Thoracic aorta (tissue), 2 donors: ENCODE results near the gene NCKAP1. TPM values are rescaled to one million over a fixed set of nuclear protein-coding genes. Genes with fewer than 3 reads are reported as not detected.
A peak's percentile ranks its signal among the peaks of the same experiment; 100 is the strongest.

Source experiments
- ATAC-seq: fragments of 150-250 bp; one replicate; pipeline ENCODE4 v1.8.0; 2017; ENCODE audit warnings: low read depth; ENCODE audit not compliant: insufficient number of reproducible peaks, low FRiP score
- DNase-seq: peaks from one replicate; pipeline ENCODE4 v3.0.0-alpha.2; 2020; ENCODE audit warnings: low spot score
- H3K27ac ChIP-seq, 2 donors: fragments of 200-600 bp; sonication (generic); 1 replicate in 1 of 2; 2 replicates in 1 of 2; pipeline ENCODE4 v1.5.1; 2016; ENCODE audit warnings: mild to moderate bottlenecking in 2 of 2, moderate library complexity in 2 of 2
- H3K27me3 ChIP-seq: fragments of 200-600 bp; sonication (generic); replicated peaks from 2 replicates; pipeline ENCODE4 v1.6.0; 2016; ENCODE audit warnings: mild to moderate bottlenecking; ENCODE audit not compliant: insufficient read depth
- H3K36me3 ChIP-seq: fragments of 200-600 bp; sonication (generic); one replicate; pipeline ENCODE4 v1.5.1; 2016
- H3K4me1 ChIP-seq, 2 donors: fragments of 200-600 bp; sonication (generic); 1 replicate in 1 of 2; 2 replicates in 1 of 2; pipeline versions ENCODE4 v1.5.1 to v1.6.0; 2016; ENCODE audit warnings: low read depth in 2 of 2, mild to moderate bottlenecking in 1 of 2; ENCODE audit not compliant: control insufficient read depth in 1 of 2
- H3K4me3 ChIP-seq: fragments of 200-600 bp; sonication (generic); 2 replicates; pipeline ENCODE4 v1.5.1; 2016; ENCODE audit warnings: mild to moderate bottlenecking
- H3K9me3 ChIP-seq: fragments of 200-600 bp; sonication (generic); 2 replicates; pipeline ENCODE4 v1.5.1; 2016
- total RNA-seq, 2 donors: library from RNA; depleted of rRNA; stranded (reverse); fragments of >200 nt; gene quantifications; one replicate each; pipeline versions ENCODE4 v1.1.0 to v1.2.3, GENCODE V29; 2016
- TF ChIP-seq, protein P1 (sequence below): fragments of 200-600 bp; sonication (generic); IDR thresholded peaks from one replicate; pipeline ENCODE4 v1.5.1; 2019; ENCODE audit warnings: antibody characterized with exemption

Gene NCKAP1
- total RNA-seq, 2 donors from 2014 or later, result 116 to 159 TPM

- Histone ChIP-seq H3K9me3 (no peaks in the 10 kb centered on the region), H3K4me3 (no peak overlapping the region), H3K27ac (peak overlapping the region; percentile 49 to 56), H3K4me1 (peaks cover 12 to 46% of the 10 kb centered on the region in 2 donors), H3K27me3 (no peaks in the 10 kb centered on the region), H3K36me3 (no peaks in the 10 kb centered on the region)
- no peak for ATAC-seq
- TF ChIP-seq, protein P1, sequence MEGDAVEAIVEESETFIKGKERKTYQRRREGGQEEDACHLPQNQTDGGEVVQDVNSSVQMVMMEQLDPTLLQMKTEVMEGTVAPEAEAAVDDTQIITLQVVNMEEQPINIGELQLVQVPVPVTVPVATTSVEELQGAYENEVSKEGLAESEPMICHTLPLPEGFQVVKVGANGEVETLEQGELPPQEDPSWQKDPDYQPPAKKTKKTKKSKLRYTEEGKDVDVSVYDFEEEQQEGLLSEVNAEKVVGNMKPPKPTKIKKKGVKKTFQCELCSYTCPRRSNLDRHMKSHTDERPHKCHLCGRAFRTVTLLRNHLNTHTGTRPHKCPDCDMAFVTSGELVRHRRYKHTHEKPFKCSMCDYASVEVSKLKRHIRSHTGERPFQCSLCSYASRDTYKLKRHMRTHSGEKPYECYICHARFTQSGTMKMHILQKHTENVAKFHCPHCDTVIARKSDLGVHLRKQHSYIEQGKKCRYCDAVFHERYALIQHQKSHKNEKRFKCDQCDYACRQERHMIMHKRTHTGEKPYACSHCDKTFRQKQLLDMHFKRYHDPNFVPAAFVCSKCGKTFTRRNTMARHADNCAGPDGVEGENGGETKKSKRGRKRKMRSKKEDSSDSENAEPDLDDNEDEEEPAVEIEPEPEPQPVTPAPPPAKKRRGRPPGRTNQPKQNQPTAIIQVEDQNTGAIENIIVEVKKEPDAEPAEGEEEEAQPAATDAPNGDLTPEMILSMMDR, result no peak
- DNase-seq, result no peak
Observed at GRCh38 chr2:182950546-182950945, 87.7 kb downstream of the NCKAP1 start.

- no peaks in the 10 kb centered on the region for H3K9me3 ChIP-seq
- TF ChIP-seq, protein P1, result no peak
- DNase-seq (no peak), ATAC-seq (no peak)
- H3K27ac ChIP-seq, result peak overlapping the region; percentile 8 to 17
- H3K36me3 ChIP-seq, result no peaks in the 10 kb centered on the region
- no peaks in the 10 kb centered on the region for H3K27me3 ChIP-seq
- no peak overlapping the region for H3K4me3 ChIP-seq
- peaks cover 12 to 46% of the 10 kb centered on the region in 2 donors for H3K4me1 ChIP-seq
Observed at GRCh38 chr2:182949572-182950189, 88.6 kb downstream of the NCKAP1 start.

GRCh38 chr2:182949052-182949451, 89.2 kb downstream of the NCKAP1 start:
- DNase-seq, result no peak
- peaks cover 12 to 46% of the 10 kb centered on the region in 2 donors for H3K4me1 ChIP-seq
- H3K9me3 ChIP-seq, result no peaks in the 10 kb centered on the region
- TF ChIP-seq, protein P1, result no peak
- no peak for ATAC-seq
- no peaks in the 10 kb centered on the region for H3K36me3 ChIP-seq
- H3K4me3 ChIP-seq, result no peak overlapping the region
- no peaks in the 10 kb centered on the region for H3K27me3 ChIP-seq
- peak overlapping the region in 1 of 2 donors; percentile 8 for H3K27ac ChIP-seq

DNA sequence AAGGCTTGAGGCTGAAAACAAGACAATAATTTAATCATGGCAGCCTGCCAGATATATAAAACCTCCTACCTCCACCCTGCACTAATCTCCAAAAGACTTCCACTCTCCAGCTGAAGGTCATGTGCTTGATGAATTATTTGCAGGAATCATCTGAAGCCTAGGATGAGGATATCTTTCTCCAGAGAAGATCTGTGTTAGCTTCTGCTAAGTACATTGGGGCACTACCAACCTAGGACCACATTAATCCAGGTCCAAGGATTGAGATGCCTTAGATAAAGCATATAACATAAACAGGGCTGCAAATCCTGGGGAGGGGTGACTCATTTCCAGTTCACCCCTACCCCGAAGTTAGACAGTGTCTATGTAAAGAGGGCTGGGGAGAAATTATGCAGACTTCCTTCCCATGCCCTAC, 91.3 kb downstream of the NCKAP1 start:
- DNase-seq (no peak), ATAC-seq (no peak)
- peaks cover 9 to 40% of the 10 kb centered on the region in 2 donors for H3K4me1 ChIP-seq
- H3K27me3 ChIP-seq, result no peaks in the 10 kb centered on the region
- H3K9me3 ChIP-seq, result no peaks in the 10 kb centered on the region
- TF ChIP-seq, protein P1, result no peak
- H3K36me3 ChIP-seq, result no peaks in the 10 kb centered on the region
- no peak overlapping the region for H3K27ac ChIP-seq
- no peak overlapping the region for H3K4me3 ChIP-seq

DNA sequence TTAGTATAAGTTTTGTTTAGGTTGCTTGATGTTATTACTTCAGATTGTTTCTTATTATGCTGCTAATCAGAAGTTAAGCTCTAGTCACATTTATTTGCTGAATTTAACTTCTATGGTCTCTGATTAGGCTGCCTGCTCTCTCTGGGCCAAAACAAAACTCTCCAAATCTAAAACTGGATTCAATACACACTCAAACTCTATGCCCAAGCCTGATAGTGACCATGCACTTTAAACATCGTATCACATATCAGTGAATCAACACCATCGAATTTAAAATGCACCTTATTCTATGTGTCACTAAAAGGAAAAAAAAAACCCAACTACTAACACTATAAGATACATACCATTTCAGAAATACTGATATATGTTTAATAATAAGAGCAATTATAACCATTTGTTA, 94.9 kb downstream of the NCKAP1 start:
- no peaks in the 10 kb centered on the region for H3K9me3 ChIP-seq
- no peak for DNase-seq
- H3K27me3 ChIP-seq, result no peaks in the 10 kb centered on the region
- no peak overlapping the region for H3K27ac ChIP-seq
- H3K4me3 ChIP-seq, result no peak overlapping the region
- peaks cover 5 to 9% of the 10 kb centered on the region in 2 donors for H3K4me1 ChIP-seq
- TF ChIP-seq, protein P1, result no peak
- peaks cover 4% of the 10 kb centered on the region for H3K36me3 ChIP-seq
- no peak for ATAC-seq
